GM19043 (cell line): ENCODE measurements around the gene TOR2A.
A peak's percentile ranks its signal among the peaks of the same experiment; 100 is the strongest.

ENCODE experiments used
- ATAC-seq: cut with Tn5 transposase; IDR thresholded peaks from one replicate; pipeline ENCODE4 v1.9.1; 2021; ENCODE audit warnings: low read depth; ENCODE audit not compliant: unreplicated experiment

The TOR2A gene

DNA sequence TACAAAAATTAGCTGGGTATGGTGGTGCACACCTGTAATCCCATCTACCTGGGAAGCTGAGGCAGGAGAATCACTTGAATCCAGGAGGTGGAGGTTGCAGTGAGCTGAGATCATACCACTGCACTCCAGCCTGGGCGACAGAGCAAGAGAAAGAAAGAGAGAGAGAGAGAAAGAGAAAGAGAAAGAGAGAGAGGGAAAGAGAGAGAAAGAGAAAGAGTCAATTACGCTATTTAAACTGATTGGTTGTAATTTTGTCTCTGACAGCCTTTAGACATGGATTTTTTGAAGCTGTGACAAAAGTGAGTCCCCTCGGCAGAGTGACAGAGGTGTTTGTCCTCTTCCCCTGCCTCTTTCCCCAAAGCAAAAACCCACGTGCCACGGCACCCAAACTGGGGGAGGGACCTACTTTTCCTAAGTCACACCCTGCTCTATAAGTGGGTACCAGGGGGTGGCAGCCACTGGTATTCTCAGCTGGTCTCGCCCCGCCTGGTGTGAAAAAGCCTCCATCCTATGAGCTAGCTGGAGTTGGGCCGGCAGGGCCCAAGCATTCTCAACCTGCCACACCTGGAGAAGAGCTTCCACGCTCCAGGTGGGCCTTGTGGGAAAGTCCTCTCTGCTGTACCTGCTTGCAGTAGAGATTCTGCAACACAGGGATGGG, 31.7 kb downstream of the TOR2A start:
- no peak for ATAC-seq

DNA sequence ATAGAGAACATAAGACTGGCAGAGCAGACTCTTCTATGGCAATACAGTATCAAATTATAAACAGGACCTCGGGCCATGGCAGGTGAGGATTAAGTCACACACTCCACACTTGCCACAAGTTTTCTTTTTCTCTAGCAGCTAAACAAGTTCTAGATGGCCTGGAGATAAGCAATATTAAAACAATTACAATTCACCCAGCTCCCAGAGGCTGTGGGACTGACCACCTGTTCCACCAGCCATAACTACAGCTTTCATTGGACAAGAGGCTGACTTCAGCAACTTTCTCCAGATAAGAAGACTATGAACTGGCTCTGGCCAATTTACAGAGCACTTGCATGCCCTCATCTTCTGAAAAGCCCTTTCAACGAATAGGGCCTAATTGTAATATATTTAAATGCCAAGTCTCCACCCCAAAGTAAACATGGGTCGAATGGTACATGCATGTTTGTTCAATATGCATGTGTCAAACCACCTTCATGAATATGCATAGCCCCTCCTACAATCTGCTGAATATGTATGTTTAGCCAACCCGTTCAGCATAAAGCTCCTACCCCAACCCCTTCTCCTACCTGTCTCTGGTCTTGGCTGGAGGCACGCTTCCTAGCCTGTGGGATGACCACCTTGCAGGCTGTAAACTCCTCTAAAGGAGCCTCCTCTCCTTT, 34.4 kb downstream of the TOR2A start:
- no peak for ATAC-seq

DNA sequence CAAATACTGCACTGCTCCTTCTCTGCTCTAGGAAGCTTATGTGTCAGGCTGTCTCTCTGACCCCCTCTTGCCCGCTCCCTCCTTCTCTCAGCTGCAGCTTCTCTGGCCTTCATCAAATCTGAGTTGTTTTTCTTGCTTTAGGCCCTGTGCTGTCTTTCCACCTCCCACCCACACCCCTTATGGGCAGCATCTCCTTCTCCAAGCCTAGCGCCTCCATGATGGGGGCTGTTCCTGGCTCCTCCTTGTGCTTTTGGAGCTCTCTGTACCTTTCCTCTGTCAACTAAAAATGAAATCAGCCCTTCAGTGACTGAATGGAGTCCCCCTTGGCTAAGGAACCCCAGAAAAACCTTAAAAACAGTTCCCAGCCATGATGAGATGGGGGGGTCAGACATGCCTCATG, 35.0 kb downstream of the TOR2A start:
- ATAC-seq = no peak

DNA sequence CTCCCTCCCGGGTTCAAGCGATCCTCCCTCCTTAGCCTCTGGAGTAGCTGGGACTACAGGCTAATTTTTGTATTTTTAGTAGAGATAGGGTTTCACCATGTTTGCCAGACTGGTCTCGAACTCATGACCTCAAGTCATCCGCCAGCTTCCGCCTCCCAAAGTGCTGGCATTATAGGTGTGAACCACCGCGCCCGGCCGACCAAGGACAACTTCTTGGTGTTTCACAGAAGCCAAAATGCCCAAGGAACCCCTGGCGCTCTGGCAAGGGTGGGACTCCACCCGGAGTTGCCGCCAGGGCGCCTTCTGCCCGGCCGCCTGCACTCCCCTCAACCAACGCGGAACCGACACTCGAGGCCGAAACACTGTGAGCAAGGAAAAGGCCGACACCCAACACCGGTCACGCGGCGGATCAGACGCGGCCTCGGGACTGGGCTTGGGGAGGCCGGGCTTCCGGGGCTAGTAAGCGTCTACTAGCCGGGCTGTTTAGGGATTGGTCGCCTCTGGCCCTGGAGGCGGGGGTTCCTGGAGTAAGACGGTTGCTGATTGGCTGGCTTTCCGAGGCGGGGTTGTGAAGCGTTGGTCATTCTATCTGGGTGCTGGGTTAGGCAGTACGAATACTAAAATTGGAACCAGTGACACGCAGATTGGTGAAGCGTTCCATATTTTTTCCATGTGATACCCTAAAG, 36.0 kb downstream of the TOR2A start:
- ATAC-seq = peak; percentile 96

DNA sequence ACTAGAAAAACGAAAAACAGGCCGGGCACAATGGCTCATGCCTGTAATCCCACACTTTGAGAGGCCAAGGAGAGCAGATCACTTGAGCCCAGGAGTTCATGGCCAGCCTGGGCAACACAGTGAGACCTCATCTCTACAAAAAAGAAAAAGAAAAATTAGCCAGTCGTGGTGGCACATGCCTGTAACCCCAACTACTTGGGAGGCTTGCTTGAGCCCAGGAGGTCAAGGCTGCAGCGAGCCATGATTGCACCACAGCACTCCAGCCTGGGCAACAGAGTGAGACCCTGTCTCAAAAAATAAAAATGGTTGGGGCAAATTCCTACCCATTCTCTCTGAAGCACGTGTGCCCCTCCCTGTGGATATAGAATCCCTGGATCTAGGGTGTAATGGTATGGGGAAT, 36.7 kb downstream of the TOR2A start:
- no peak for ATAC-seq

DNA sequence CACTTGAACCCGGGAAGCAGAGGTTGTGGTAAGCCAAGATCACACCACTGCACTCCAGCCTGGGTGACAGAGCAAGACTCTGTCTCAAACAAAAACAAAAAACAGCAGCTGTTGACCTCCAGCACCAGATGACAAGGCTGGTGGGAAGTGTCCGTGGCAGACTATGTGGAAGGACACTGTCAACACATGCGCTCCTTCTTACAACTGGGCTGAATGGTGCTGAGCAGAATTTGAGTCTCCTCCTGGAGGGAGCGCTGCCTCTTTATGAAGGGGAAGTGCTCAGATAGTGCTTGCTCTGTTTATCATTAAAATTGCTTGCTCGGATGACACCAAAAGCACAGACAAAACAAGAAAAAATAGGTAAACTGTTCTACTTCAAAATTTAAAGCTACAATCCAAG, 37.5 kb downstream of the TOR2A start:
- no peak for ATAC-seq

DNA sequence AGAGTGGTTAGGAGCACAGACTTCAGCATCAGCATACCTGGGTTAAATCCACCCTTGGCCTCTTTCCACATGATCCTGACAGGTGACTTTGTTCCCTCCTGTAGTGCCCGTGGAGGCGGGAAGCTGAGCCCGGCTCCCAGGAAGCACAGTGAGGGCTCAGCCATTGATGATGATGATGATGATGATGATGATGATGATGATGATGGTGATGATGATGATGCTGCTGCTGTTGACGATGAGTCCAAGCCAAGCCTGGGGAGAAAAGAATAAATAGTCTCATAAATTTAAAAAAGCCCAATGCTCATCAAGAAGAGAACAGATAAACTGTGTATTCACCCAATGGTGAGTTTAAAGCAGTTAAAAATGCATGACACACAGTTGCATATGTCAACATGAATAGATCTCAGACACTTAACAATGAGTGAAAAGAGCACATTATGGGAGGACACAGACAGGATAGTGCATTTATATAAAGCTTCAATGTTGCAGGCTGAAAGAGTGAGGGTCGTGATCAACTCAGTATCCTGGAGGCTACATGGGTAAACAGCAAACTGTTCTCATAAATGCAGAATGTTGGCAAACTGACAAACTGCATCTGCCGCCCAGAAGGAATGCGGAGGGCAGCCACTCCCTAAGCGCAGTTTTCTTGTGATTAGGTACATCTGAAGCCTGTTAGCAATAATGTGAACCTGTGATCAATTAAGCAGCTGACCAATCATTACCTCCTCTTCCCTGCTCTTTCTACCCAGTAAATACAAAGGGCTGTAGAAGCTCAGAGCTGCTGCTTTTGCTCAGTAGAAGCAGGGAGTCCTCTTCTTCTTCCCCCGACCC, 40.0 kb downstream of the TOR2A start:
- no peak for ATAC-seq

DNA sequence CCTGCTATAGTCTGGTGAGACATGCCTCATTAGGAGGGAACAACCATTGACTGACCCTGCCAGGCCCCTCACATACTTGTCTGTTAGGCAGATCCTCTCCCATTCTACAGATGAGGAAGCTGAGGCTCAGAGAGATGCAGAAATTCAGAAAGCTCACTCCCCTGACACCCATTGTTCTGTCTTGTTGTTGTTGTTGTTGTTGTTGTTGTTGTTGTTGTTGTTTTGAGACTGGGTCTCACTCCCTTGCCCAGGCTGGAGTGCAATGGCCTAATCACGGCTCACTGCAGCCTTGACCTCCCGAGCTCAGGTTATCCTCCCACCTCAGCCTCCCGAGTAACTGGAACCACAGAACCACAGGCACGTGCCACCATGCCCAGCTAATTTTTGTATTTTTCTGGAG, 41.4 kb downstream of the TOR2A start:
- no peak for ATAC-seq

DNA sequence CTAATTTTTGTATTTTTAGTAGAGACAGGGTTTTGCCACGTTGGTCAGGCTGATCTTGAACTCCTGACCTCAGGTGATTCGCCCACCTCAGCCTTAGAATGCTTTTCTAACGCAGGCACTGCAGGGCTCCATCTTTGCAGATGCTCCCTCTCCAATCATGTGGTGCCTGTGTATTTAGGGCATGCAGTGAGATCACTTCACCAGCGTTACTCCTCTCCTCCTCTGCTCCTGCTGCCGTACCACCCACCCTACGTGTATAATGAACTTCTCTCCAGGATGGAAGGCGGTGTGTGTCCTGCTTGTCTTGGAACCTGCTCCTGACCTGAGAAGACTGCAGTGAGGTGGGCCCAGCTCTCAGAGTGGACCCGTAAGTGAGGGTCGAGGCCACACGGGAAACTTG, 42.0 kb downstream of the TOR2A start:
- ATAC-seq = no peak

DNA sequence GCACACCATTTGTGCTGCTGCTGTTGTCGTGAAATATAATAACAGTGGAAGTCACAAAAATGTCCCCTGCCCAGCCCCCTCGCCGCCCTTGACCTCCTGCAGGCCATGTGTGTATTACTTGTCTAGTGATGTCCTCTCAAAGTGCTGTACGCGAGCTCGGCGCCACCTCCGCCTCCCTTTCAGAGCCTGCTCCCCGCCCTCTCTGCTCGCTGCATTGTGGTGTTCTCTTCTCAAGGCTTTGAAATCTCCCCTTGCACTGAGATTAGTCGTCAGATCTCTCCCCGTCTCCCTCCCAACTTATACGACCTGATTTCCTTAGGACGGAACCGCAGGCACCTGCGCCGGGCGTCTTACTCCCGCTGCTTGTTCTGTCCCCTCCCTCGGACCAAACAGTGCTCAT, 43.0 kb downstream of the TOR2A start:
- no peak for ATAC-seq

DNA sequence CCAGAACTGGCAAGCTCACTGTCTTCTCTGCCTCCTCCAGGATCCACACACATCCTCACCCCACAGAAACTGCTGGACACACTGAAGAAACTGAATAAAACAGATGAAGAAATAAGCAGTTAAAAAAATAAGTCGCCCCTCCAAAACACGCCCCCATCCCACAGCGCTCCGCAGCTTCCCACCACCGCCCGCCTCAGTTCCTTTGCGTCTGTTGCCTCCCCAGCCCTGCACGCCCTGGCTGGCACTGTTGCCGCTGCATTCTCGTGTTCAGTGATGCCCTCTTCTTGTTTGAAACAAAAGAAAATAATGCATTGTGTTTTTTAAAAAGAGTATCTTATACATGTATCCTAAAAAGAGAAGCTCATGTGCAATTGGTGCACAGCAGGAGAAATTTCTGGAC, 44.4 kb downstream of the TOR2A start:
- no peak for ATAC-seq

DNA sequence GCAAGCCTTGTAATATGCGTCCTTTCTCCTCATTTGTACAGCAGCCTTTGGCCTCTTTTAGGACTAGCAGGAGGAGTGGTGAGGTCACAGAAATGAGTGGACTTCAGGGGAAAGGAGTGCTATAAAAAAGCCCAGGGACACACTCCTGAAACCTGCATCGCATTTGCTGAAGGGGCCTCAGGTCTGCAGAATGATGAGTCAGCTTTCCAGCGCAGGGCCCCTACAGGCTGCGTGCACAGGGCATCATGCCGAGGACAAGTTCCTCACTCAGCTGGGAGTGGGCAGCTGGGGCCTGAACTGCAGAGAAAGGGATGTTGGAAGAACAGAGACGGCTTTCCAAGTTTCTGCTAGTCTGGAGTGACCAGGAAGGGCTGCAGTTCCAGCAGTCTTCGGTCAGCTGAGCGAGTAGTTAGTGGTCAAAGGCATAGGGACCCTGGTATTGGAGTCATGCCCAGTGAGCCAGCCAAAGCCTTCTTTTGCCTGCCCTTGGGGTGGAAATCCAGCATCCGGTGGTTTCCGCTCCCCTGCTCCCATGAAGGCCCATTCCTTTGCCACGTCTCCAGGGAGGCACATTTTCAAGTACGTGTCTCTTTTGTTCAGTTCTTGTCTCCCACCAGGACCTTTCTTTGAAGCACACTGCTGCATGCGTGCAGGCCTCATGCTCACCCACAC, 45.6 kb downstream of the TOR2A start:
- ATAC-seq = no peak

DNA sequence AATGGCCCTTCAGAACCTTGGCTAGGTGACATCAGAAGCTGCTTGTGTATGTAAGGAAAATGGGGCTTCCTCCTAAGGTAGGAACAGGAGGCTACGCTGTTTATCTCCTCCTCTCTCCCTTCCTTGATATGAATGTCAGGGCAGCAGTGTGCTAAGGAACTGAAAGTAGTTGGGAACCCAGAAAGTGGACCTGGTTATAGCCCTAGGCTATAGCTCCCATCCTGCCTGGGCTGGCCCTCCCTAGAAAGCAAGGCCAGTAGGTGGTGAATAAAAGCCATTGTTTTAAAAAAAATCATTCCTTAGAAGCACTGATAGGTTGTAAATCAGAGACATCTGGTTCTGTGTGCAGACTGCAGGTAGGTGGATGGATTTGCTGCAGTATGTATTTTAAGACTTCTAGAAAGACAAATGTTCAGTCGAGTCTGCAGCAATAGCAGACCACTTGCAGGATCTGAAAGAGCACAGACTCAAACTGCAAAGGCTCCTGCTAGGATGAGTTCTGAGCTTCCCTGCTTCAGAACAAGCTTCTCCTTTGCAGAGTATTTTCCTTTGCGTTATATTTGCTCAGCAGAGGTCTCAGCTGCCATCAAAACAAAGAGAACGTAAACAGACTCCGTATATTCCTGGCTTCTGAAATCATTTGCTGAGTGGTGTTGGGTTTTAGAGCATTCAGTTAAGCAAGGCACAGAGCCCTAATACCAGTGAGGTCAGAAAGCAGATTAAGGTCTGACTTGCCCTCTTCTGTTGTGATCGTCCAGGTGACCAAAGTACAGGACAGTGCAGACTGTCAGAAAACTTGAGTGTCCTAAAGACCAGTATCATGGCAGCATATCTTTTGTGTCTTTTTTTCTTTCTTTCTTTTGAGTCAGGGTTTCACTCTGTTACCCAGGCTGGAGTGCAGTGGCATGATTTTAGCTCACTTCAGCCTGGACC, 48.4 kb downstream of the TOR2A start:
- no peak for ATAC-seq

DNA sequence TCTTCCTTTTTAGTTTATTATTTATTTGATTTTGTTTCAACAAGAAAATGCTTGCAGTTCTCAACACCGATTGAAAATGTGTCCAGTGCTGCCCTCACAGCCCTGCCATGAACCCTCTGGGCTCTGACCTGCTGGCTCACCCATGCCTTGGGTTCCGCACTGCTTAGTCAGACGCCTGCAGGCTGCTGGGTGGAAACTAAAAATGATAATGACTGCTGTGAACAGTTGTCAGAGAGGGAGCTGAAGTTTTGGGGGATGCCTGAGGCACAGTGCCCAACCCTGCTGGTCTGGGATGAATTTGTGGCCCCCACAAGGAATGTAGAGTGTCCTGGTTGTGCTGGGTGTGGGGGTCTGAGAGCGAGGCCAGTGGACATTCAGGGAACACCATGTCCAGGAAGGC, 50.5 kb downstream of the TOR2A start:
- no peak for ATAC-seq

DNA sequence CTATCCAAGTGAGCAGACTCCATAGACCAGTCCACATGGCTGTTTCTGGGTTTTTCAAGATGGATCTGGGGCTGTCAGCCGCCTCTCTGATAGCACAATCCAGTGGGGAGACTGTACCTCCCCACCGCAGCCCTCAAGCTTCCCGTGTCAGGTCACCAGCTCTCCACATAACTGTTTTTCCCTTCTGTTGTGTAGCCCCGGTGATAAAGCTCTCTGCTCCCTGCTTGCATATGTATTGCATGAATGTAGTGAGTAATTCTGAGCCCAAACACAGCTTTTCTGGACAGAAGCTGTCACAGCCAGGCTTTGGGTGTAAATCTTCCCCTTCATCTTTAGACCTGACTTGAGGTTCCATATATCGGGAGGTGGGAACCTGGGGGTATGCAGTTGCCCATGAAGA, 51.4 kb downstream of the TOR2A start:
- ATAC-seq = no peak

DNA sequence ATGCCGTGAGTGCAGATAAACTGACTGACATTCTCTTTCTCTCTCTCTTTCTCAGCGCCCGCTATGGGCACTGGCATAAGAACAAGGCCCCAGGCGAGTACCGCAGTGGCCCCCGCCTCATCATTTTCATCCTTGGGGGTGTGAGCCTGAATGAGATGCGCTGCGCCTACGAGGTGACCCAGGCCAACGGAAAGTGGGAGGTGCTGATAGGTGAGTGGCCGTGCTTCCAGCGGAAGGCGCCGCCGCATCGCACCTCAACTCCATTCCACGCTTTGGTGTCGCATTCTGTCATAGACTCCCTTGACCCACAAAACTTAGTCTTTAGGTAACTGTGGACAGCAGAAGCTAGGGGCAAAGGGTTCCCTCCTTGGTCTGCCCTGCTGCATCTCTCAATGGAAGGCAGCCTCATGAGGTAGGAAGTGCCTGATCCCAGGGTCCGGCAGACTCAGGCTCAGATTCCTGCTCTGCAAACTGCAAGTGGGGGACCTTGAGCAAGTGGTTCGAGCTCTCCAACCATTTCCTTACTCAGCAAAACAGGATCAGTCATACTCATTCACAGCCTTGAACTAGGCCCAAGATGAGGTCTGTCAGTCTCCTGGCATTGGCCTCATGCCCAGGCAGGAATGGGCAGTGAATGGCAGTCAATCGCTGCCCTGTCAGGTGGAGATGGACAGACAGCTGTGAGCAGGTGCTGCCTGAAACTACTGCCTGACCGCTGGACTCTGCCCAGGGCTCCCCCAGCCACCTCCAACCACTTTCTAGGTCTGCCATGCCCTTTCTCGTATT, 52.5 kb downstream of the TOR2A start:
- no peak for ATAC-seq
